ENCODE results near the gene GCG. TPM values are rescaled to one million over a fixed set of nuclear protein-coding genes. Genes with fewer than 3 reads are reported as not detected.

Gene GCG
- not detected in 2 replicates for total RNA-seq
- not detected in 2 replicates for polyA plus RNA-seq
- polyA plus RNA-seq (2011; cell fraction: cytosol; rRNA removed) = not detected in 2 replicates
- not detected in 2 replicates for polyA plus RNA-seq (2011; cell fraction: nucleus; rRNA removed)
- polyA plus RNA-seq (2012) = not detected in 2 replicates
- polyA minus RNA-seq = not detected in 2 replicates
- not detected for polyA minus RNA-seq (2011; cell fraction: cytosol; rRNA and poly(A)+ RNA removed)
- polyA minus RNA-seq (2011; cell fraction: nucleus; rRNA and poly(A)+ RNA removed) = not detected in 2 replicates
- not detected for Bru-seq, nascent RNA
- not detected for BruChase-seq, experiment 1, labeled RNA remaining after a 6-hour chase
- not detected for BruChase-seq, experiment 2, labeled RNA remaining after a 2-hour chase
- long read RNA-seq = 0 reads

GRCh38 chr2:162152147-162152546 lies at the start of gene GCG:
Gene GCG (minus strand): TSS chr2:162152247. CDS start chr2:162149178, 3,069 bp downstream.
- H3K9me1 ChIP-seq (replicated peaks; ENCODE audit: control insufficient read depth, extremely low read depth, insufficient read depth, low read length) = no peaks in the 10 kb centered on the region
- H4K20me1 ChIP-seq (replicated peaks; ENCODE audit: control insufficient read depth, extremely low read depth, insufficient read depth, low read length) = no peaks in the 10 kb centered on the region
- CTCF ChIA-PET = interaction anchor here (0.9 to 3.1 kb wide), 8 partner anchors 9 to 150 kb away, joined by 3 to 101 read pairs (median 8); no protein-coding TSS in a partner anchor
- H2AFZ ChIP-seq (ENCODE audit: low read depth, low read length) = no peak within 1 kb of the TSS
- no peak within 1 kb of the TSS for H3K4me3 ChIP-seq (replicated peaks in 1 of 3; ENCODE audit: insufficient read depth in 1 of 3, low read depth in 1 of 3, low read length in 3 of 3)
- no peak within 1 kb of the TSS for H3K4me2 ChIP-seq (ENCODE audit: insufficient read depth, low read length)
- no peaks in the 10 kb centered on the region for H3K9me3 ChIP-seq (replicated peaks; ENCODE audit: control insufficient read depth, insufficient read depth, low read length)
- POLR2A ChIA-PET = no interaction called here
- no peak within 1 kb of the TSS for H3K27ac ChIP-seq (ENCODE audit: insufficient read depth, low read depth, low read length)
- no peak within 1 kb of the TSS for H3K9ac ChIP-seq (replicated peaks; ENCODE audit: extremely low read depth, insufficient read depth, low read length)
- no TSS peak for BruUV-seq (replicated peaks)
- H3K4me1 ChIP-seq (ENCODE audit: control insufficient read depth, extremely low read depth, insufficient read depth, low read length) = peaks cover 3% of the 10 kb centered on the region
- no peaks in the 10 kb centered on the region for H3K36me3 ChIP-seq (ENCODE audit: control insufficient read depth in 2 of 2, extremely low read depth in 1 of 2, insufficient read depth in 2 of 2, low read length in 2 of 2)
- H3K27me3 ChIP-seq (ENCODE audit: control insufficient read depth in 2 of 2, insufficient read depth in 2 of 2, low read length in 2 of 2) = peaks cover 1 to 20% of the 10 kb centered on the region in 2 experiments
- DNase-seq (ENCODE audit: low read depth, low spot score) = no peak
- no peaks in the 10 kb centered on the region for H3K79me2 ChIP-seq (ENCODE audit: control insufficient read depth, insufficient read depth, low read length)
- dilution Hi-C loops (cut with MboI; ENCODE audit: extremely low pct_ligation_motif_present, low sequenced_read_pairs) = no loop called here
- intact Hi-C loops (cut with micrococcal nuclease) = loop anchor here (2.0 kb wide), 1 partner anchor 69 kb away; no protein-coding TSS in a partner anchor
- no peak for FAIRE-seq
- TF ChIP-seq MYC (IDR thresholded peaks at IDR 0.05; ENCODE audit: low read depth, low read length) (no peak), CTCF (IDR thresholded peaks at IDR 0.05; ENCODE audit: extremely low read depth in 1 of 2, insufficient read depth in 1 of 2, low read depth in 1 of 2, low read length in 2 of 2) (no peak), FOS (IDR thresholded peaks at IDR 0.05; ENCODE audit: borderline replicate concordance, insufficient read depth, low read length) (no peak), EZH2 (IDR thresholded peaks at IDR 0.05; ENCODE audit: borderline replicate concordance, low read depth, low read length, severe bottlenecking) (no peak), JUN (IDR thresholded peaks at IDR 0.05; ENCODE audit: borderline replicate concordance, insufficient read depth, insufficient read length, low read depth) (no peak), GATA2 (IDR thresholded peaks at IDR 0.05; ENCODE audit: insufficient read depth, insufficient read length, low read depth, low read length) (no peak), POLR2A (IDR thresholded peaks at IDR 0.05; ENCODE audit: low read depth, low read length) (no peak), MAX (IDR thresholded peaks at IDR 0.05; ENCODE audit: insufficient read depth, insufficient read length) (no peak)

Measured in endothelial cell of umbilical vein (primary cell).